NK-92 treated with Interleukin-12 subunit alpha and Interleukin-12 subunit beta, amount 100 ng/mL, for 24 hours (cell line): Measurements from ENCODE around the gene IFIT3.

ENCODE experiments used
- DNase-seq: peaks from one replicate; lab custom pipeline; 2025; lab: John Stamatoyannopoulos, UW

IFIT3 gene

DNA sequence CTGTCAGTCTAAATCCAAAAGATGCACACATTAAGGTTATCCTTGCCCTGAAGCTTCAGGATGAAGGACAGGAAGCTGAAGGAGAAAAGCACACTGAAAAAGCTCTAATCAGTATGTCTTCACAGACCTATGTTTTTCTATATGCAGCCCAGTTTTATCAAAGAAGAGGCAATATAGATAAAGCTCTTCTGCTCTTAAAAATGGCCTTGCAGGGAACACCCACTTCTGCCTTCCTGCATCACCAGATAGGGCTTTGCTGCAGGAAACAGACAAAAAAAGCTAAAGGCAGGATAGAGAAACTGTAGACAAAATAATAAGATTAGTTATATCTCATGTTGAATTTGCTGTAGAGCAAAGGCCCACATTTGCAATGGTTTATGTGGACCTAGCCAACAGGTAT lies 35.1 kb downstream of the IFIT3 start:
- DNase-seq, result no peak

DNA sequence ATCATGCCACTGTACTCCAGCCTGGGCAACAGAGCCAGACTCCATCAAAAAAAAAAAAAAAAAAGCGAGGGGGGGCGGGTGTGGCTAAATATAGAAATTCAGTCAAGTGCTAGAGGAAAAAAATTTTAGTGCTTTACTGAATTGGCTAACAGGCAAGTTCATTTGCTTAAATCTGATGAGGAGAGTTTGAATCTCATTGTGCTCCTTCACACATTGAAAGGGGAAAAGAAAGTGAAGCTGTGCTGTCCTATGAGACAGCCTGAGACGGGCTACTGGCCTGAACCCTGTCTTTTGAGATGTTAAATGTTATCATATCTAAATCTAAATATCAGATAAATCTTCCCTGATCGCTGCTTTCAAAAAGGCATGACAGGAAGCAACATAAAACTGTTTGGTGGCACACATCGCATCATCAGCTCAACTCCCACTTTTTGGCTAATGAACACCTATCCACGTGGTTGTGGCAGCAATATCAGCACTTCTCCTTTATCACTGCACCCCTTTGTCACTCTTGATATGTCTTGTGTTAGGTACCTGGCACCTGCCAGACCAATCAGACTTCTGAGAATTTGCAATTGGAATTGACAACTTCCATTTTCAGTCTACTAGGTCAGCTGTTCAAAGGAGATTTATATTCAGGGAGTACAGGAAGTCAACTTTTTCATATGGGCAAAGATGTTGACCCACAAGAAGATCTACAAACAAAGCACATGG lies 36.1 kb downstream of the IFIT3 start:
- no peak for DNase-seq

DNA sequence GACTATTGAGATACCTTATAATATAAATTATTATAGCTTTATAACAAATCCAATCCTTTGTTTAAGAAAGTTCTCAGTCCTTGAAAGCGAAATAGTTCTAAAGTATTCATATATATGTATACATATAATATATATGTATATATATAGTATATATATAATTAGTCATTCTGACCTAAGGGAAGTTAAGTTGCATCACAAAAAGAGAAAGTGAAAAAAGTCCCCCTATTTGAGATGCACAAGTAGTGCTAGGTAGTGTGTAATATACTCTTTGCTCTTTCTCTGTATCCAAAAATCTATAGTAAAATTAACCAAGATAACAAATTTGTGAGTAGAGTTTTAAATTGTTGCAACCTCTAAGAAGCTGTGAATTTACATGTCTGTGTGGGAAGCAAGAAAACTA lies 36.7 kb downstream of the IFIT3 start:
- DNase-seq, result no peak

DNA sequence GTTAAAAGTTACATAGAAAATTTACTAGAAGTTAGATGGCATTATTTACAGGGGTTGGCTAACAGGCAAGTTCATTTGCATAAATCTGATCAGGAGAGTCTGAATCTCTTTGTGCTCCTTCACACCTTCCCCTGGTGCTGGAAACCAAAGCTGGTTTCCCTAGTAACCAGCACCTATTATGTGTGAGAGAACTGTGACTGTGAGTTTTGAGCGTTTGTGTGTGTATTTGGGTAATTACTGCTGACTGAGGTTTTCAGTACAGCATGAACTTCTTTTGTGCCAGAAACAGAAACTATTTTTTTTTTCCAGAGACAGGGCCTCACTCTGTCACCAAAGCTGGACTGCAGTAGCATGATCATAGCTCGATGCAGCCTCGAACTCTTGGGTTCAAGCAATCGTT lies 39.7 kb downstream of the IFIT3 start:
- DNase-seq, result peak; percentile 40

DNA sequence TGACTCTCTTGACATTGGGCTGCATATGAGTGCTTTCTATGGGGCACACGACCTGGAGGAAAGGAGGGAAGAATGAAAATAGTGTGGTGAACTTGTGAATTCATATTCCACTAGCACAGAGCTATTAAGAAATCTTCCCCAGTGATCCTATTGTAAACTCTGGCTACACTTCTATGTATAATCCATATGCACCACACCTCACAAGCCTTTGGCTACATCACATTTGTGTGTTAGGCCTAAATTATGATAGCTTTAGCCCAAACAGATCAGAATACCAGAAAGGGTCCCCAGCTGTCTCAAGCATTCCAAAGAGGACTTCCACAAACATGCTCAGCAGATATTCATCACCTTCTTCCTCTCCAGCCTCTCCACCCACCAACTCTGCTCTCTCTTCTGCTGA lies 40.3 kb downstream of the IFIT3 start:
- DNase-seq, result no peak

DNA sequence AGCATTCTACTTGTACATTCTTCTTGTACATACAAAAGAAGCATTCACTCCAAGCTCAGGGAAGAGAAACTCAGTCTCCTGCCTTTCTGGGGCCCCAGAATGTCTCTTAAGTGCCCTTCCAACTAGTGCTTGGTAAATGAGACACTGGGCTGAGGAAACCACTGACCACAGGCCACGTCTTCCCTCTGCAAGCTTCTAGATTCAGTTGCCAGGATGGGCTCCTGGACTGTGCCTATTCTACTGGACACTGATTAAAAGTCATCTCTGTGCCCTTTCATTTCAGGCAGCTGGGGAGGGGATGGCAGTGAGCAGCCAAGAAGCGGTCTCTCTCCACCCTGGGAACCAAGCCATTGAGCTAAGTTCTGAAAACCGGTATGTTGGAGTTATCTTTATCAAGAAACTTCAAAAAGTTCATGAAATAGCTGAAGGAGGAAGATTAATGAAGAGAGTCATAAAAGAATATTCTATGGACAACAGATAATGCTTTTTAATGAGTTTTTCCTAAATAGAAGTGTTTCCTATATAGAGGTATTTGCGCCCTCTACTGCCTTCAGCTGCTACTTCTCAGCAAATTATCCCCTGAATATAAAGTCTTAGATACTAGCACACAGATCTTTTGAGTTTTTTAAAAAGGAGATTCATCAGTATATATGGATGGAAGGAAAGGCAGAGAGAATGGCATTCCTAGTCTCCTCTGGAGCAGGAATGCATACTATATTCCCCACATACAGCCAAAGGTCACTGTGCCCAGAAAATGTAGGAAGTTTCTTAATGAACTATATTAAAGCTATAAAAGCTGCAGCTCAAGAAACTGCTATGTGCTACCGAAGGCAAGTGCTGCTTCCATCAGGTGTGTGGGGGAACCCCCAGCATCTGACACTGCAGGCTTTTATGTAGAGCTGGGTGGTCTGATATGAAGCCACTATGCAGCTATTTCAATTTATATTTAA lies 41.6 kb downstream of the IFIT3 start:
- DNase-seq, result no peak

DNA sequence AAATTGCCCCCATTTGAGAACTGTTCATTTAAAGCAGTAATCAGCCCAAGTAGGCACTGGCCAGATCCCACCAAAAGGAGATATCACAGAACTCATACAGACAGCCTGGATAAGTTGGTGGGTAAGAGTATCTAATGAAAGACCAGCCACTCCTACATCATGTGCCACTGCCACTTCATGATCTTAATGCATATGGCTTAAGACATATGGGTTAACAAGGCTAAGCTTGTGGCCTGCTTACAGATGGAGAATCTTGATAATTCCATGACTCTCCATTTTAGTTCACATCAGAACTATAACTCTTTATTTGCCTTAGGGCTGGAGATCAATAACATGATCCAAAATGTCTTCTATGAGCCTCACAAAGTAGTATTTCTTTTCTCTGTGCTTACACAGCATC lies 43.3 kb downstream of the IFIT3 start:
- no peak for DNase-seq

DNA sequence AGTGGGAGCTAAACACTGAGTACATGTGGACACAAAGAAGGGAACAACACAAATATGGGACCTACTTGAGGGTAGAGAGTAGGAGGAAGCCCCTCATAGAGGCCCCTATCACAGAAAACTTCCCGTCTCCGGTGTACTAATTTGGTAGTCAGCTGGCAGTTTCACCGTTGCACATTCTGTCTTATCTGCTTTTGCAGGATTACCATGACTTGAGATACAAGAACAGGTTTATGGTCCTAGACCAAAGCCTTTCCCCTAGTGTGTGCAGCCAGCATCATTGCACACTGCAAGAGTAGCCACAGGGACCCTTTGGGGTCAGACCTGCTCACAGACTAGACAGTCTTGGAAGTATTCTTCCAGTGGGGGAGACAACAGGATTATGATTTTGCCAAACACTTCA lies 44.2 kb downstream of the IFIT3 start:
- DNase-seq, result no peak

DNA sequence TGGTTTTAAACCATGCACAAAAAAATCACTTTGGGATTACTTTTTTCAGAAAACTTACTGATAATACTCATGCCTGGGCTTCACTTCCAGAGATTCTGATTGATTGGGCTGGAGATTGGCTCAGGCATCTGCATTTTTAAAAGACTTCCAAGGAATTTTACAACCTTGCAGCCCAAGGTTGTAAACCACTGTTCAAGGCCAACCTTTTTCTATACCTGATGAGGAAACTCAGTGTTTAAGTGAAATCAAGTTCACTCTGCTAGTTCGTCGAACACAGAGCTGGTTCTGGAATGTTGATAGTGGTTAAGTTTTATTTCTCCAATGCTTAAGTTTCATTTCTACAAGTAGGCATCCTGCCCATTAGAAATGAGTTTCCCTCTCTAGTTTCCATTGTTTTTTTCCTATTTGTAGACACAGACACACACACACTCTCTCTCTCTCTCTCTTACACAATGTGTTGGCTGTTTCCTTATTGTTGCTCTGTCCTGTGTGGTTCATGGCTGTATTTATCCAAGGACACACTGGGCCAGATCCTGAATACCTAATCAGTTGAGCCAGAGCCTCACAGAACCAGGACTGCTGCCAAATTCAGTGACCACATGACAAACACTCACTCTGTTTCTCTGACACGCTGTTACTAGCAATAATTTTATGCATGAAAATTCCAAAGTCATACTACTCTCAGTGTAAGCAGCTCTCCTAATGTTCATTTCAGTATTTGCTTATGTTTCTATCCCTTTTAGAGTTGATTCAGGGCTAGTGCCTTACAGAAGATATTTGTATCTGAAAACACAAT lies 46.3 kb downstream of the IFIT3 start:
- DNase-seq, result no peak

DNA sequence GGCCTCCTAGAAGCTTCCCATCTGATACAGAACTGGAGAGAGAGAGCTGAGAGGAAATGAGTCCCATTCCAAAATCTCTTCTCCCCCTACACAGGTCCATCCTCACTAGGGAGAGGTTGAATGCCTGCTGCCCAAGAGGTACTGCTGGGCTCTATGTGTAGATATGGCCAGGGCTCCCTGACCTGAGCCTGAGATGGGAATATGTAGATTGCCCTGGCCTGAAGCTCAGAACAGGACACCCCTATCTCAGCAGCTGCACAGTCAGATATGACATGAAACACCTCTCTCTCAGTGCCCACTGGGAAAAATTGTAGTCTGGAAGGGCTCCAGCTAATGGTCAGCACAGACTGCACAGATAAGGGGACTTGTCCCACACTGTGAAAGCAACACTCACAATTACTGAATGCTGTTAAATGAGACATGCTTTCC lies 46.9 kb downstream of the IFIT3 start:
- no peak for DNase-seq

DNA sequence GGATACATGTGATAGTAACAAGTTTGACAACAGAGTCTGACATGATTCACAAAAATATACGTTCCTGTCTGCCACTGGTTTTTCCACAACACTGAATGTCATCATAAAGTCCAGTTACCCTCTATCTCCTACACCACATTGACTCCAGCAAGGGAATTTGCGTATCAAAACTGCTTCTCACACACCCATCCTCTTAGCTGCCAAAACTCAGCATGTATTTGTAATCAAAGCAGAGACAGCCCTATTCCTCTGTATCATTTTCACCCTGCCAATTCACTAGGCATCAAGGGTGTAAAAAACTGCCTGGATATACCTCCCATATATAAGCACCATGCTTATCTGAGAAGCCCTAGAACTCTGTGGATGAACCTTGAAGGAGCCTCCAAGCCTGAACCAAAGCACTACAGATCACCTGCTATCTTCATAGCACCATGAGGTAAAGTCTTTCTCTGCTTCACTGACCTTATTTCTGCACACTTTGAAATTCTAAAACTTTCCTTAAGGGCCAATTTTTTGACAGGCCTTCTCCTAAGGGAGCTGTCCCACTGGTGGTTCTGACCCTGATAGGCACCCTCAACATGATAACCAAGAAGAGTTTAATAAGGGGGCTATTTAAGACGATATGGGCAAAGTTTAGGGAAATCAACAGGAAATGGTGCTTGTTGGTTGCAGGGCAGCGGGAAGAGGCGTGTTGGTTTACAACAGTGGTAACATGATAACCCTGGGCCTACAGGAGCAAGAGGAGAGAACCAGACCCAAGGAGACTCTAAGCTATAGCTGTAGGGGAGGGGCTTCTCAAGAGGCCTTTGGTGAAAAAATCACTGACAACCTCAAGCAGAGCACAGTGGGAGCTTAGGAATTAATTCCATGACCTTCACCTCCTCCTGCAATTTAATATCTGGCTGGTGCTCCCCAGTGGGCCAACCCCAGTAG lies 50.2 kb downstream of the IFIT3 start, which contains the start of gene IFIT1B:
TSS of gene IFIT1B (plus strand) at position 352 of the 933 bp plus-strand sequence. CDS start at position 432, 80 bp downstream.
- no peak for DNase-seq

DNA sequence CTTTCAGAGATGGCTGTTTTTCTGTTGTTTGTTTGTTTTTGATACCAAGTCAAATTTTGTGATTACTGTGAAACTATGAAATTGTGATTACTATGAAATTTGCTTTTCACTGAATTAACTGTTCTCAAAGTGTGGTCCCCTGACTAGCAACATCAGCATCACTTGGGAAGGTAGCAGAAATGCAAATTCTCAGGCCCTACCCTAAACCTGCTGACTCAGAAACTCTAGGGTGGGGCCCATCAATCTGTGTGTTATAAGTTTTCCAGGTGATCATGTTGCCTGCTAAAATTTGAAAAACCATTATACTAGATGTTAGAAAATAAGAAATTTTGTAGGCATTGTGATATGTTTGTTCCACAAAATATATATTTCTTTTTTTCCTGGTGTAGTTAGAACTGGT lies 51.3 kb downstream of the IFIT3 start:
- no peak for DNase-seq

DNA sequence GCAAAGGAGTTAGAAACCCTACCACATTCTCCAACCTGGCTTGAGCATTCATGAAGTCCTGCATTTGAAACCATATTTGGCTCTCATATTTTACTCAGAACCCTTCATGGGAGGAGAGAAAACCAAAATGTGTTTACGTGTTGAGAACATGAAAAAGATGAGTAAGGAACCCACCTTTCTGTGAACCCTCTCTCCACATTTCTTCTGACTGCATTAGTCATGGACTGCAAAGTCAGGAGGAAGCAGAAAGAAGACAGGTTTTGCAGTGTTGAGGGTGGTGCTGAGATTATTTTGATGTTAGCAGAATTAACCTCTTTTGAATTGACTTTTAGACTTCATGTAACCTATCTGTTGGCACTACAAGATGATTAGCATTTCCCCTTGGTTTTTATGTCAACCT lies 55.0 kb downstream of the IFIT3 start:
- DNase-seq, result no peak

DNA sequence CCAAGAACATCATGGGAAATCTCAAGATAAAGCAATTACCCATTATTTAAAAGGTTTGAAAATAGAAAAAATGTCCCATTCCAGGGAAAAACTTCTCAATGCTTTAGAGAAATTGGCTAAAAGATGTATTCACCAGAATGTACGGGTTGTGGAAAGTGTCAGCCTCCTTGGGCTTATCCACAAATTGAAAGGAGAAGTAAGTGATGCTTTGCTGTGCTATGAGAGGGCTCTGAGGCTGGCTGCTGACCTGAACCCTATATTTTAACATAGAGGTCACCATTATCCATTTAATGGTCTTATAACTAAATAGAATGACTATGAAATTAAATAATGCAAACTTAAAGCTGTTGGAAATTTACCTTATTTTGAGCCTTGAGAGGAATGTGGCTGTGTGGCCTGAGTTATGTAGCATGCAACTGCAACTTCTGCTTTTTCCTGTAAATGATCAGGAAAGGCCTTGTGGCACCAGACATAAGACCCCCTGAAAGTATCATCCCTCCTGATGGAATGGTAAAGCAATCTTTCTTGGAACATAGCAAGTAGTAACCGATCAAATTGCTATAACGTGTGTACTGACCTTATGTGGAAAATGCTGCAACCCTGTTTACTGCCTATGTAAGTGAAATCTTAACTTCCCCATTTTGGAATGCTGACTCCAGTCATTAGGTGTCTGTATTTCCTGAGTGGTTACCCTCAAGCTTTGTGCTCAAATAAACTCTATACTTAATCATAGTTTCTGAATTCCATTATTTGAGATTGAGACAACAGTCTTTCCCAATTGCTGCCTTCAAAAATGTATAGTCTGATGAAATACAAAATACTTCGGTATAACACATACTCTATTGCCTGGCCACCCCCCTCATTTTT lies 56.9 kb downstream of the IFIT3 start:
- DNase-seq, result no peak

DNA sequence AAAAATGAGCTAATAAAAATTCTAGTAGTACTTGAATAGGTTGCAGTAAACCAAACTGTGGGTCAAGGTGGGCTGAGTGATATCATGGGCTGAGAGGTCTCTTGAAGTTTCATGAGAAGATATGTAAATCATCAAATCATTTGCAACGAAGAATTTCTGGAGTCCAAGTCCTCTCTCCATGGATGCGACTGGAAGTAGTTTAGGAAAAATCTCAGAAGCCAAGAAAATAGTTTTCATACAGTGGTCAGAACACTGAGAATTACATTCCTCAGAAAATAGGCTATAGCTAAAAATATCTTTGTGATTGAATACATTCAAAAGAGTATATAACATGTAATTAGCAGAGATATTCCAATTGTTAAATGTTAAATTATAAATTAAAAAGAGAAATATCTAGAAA lies 61.0 kb downstream of the IFIT3 start:
- no peak for DNase-seq

DNA sequence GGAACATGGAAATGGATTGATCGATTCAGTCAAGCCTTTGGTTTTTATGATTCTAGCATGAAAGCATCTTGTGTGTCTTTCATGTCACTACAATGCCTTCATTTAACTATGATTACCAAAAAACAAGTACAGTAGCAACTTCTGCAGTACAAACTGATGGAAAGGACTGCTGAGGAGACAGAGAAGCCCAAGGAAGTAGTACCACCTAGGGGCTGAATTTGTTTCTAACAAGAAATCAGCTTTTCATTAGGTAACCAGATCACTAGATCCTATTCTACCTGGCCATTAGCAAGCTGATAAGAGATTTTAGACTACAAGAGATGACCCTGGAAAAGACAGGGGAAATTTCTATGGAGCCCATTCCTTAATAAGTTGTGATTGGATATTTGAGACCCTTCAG lies 61.5 kb downstream of the IFIT3 start:
- no peak for DNase-seq
